Measurements from ENCODE around the gene C11orf98.
"Not testable (repeated sequence)": the region's sequence is repeated elsewhere in the genome, so short reads cannot be mapped to it uniquely, and the experiment has no call there.

The C11orf98 gene

DNA sequence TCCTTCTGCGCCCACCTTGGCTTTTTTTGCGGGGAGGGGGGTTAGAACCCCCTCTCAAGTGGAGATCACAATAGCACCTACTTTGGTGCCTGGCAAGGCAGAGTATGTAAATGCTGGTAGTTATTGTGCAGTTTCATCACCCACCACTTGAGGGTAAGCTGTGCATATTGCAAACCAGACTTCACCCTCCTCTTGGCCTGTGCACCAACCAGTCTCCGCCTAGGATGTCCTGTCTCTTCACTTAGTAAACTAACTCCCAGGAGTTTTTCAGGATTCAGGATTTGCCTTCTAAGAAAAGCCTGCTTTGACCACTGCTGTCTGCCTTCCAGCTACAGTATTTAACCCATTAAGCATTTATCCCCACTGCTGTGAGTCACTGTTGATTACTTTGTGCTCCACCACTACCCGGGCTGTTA, 15.8 kb upstream of the C11orf98 start:
- DNase-seq: peak; percentile 42

DNA sequence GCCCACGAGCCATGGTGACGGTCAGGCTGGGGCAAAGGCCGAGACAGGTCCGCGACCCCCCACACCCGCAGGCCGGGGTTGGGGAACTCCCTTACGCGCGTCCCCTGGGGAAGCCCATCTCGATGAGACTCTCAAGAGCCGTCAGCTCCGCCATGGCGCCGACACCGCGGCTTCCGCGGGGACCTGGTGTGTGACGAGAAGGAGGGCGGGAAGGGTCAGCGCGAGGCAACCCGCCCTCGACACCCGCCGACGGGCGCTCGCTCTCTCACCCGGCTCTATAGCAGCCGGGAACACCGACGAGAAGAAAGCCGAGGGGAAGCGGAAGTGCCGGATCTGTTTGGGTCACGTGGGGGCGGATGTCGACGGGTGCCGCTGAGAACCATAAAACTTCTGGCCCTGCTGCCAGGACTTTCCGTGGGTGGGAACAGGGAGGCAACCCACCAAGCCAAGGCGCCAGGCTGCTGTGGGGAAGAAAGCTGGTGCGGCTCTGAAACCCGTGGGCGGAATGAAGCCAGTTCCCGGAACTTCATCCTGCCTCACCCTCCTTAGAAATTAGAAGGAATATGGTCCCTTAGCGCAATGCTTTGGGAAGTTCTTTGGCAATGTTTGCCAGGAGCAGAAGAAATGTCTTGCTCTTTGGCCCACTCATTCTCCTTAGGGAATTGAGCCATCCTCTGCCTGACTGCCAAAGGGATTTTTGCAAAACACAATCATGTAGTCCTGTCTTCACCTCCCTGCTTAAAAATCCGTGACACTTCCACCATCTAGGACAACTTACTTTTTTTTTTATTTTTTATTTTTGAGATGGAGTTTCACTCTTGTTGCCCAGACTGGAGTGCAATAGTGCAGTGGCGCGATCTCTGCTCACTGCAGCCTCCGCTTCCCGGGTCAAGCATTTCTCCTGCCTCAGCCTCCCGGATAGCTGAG, 14.0 kb upstream of the C11orf98 start, which contains the start of gene UBXN1:
Gene UBXN1, minus strand, starts transcription at position 304 of the 927 bp plus-strand sequence. Its CDS starts 150 bp downstream, at position 154.
- peak; percentile 81 for DNase-seq

DNA sequence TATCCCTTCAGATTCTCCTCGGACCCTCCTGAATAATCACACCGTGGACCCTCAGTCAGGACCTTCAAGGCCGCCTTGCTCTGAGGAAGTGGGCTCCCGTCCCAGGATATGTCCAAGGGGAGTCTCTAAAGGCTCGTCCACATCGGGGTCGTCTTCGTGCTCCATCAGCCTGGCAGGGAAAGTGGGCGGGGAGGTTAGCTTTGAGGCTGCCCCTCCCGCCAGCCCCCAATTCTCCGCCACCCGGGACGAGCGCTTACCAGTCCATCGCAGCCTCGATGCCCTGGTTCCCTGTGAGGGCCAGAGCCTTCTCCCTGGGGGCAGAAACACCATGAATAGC, 13.4 kb upstream of the C11orf98 start:
- DNase-seq: no peak

DNA sequence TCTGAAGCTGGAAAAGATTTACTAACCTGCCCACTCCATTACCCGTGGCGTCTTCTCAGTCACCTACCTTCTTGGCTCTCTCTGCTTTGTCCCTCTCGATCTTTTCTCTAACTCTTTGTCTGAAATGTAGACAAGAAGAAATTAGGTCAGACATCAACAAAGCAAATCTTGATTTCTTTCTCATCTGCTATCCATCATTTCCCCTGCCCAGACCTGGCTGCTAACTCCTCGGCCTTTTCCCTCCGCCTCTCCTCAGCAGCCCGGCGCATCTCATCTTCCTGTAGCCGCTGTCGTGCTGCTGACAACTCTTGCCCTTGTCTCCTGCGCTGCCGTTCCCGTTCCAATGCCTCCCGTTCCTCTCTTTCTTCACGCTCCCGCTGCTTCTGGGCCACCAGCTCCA, 12.7 kb upstream of the C11orf98 start:
- no peak for DNase-seq

DNA sequence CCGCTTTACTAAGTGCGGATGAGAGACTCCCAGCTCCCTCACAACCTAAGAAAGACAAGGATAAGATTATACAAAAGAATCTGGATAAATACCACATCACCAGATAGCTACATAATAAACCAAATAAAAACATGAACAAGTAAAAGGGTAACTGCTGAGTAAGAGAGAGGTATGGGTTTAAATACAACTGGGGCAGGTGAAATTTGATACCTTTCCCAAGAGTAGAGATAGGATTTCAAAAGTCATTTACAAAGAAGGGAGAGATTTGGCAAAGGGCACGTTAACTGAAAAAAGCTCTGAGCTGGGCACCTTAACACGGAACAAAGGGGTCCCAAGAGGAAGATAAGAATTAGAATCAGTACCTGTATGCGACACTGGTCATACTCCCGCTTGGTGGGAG, 12.1 kb upstream of the C11orf98 start:
- no peak for DNase-seq

DNA sequence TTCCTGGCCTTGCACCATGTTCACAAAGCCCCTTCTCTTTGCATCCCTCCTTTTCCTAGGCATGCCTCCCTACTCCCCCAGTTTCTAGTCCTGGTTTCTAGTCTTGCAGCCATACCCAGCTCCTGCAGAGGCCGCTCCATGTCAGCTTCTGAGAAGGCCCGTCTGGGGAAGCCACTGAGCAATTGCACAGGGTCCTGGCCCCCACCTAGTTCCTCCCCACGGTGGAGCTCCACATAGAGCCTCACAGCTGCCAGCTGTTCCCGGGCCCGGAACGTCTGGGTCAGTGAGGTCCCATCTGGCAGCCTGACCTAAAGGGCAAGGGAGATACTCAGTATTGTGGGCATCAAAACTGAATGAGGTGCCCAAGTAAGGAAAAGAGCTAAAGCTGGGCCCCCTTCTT, 11.7 kb upstream of the C11orf98 start:
- no peak for DNase-seq

DNA sequence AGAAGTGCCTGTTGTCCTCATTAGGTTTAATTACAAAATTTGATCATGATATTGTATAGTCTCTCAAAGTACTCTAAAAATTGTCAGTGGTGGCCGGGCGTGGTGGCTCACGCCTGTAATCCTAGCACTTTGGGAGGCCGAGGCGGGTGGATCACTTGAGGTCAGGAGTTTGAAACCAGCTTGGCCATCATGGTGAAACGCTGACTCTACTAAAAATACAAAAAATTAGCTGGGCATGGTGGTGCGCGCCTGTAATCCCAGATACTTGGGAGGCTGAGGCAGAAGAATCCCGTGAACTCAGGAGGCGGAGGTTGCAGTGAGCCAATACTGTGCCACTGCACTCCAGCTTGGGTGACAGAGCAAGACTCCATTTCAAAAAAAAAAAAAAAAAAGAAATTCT, 10.4 kb upstream of the C11orf98 start:
- DNase-seq: not testable (repeated sequence)

DNA sequence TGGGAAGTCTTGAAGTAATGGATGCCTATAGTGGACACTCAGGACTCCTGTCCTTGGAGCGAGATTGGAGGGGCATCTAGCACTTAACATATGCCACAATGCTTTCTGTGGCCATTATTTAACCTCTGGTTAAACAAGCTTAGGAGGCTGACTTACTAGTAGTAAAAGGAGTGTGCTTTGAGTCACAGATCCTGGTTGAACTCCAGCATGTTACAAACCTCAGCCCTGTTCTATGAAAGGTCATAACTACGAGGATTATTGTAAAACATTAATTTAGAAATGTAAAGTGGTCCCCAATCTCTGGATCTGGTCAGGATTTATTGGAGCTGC, 8.2 kb upstream of the C11orf98 start:
- DNase-seq: no peak

DNA sequence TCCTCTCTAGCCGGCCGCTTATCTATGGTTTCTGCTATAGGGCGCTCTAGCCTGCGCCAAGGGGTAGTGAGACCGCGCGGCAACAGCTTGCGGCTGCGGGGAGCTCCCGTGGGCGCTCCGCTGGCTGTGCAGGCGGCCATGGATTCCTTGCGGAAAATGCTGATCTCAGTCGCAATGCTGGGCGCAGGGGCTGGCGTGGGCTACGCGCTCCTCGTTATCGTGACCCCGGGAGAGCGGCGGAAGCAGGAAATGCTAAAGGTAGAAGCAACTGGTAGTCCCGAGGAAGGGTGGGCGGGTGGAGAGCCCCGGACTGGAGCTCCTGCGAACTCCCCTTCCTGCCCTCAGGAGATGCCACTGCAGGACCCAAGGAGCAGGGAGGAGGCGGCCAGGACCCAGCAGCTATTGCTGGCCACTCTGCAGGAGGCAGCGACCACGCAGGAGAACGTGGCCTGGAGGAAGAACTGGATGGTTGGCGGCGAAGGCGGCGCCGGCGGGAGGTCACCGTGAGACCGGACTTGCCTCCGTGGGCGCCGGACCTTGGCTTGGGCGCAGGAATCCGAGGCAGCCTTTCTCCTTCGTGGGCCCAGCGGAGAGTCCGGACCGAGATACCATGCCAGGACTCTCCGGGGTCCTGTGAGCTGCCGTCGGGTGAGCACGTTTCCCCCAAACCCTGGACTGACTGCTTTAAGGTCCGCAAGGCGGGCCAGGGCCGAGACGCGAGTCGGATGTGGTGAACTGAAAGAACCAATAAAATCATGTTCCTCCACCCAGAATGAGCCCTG, 6.8 kb upstream of the C11orf98 start, which contains the start of the genes LBHD1 and UQCC3:
Gene LBHD1, minus strand, starts transcription at position 660 of the 782 bp plus-strand sequence. CDS start 2,236 bp downstream, outside the sequence.
Gene UQCC3, plus strand, starts transcription at position 66 of the 782 bp plus-strand sequence. Its CDS starts 73 bp downstream, at position 139.
- DNase-seq: peak; percentile 67

DNA sequence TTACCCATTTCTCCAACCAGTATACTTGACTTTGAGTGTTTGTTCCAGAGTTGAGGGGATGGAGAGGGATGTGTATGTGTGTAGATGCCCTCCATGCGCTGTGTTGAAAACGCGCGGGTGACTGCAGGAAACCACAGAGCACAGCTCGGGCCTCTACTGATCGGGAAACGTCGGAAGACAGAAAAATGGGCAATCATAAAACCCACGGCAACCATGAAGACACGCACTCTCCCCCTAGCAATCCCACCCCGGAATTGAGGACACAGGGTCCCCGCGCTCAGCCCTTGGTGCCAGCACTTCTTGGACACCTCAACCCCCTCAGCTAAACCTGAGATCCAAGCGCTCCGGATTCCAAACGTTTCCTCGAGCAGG, 6.2 kb upstream of the C11orf98 start:
- DNase-seq: peak; percentile 57

DNA sequence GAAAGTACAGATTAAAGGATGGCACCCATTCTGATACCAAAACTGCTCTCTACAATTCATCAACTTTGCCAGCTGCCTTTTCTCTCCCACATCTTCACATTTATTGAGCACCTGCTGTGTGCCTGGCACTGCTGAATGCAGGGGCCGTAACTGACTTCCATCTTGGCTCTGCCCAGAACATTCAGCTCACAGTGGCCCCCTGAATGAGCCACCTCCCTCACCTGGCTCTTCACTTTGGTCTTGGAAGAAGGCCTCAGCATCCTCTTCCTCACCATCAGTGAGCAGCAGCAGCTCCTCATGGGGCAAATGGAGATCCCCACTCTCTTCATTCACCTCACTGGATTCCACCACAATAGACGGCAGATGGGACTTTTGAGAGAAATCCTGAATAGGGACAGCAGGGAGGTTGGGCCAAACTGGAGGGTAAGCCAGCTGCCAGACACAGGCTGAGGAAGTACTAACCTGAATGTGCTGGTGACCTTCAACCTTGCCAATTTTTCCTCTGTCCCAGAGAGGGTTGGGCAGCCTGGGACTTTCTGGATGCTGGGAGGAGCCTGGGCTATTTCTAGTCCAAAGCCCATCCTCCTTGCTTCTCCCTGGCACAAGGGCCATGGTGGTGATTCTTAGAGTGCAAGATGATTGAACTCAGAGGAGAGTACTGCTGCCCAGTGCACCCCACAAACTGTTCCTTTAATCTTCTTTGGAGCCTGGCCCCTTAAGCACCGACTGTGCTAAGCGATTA, 4.6 kb upstream of the C11orf98 start:
- no peak for DNase-seq

DNA sequence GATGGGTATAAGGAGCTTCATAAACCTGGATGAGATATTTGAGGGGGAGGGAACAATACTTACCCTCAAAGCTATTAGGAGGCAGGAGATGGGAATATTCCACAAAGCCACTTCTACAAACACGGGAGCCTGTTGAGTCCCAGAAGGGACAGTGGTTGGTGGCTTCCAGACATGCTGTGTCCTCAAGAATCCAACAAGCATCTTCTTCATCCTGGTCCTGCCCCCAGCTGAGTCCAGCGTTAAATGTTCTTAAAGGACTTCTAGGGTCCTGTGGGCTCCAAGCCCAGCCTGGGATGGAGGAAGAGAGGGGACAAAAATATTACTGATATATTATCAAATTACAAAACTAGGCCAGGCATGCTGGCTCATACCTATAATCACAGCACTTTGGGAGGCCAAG, 2.5 kb upstream of the C11orf98 start:
- no peak for DNase-seq

DNA sequence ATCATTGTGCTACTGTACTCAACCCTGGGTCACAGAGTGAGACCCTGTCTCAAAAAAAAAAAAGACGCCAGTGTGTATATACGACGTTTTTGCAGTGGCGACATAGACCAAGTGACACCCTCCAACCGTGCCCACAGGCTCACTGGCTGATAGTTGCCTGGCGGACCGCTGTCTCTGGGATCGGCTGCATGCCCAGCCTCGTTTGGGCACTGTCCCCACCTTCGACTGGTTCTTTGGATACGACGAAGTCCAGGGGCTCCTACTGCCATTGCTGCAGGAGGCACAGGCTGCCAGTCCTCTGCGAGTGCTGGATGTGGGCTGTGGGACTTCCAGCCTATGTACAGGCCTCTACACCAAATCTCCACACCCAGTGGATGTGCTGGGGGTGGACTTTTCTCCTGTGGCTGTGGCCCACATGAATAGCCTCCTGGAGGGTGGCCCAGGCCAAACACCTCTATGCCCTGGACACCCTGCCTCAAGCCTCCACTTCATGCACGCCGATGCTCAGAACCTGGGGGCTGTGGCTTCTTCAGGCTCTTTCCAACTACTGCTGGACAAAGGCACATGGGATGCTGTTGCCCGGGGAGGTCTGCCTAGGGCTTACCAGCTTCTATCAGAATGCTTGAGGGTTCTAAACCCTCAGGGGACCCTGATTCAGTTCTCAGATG, 1.4 kb upstream of the C11orf98 start:
- no peak for DNase-seq

DNA sequence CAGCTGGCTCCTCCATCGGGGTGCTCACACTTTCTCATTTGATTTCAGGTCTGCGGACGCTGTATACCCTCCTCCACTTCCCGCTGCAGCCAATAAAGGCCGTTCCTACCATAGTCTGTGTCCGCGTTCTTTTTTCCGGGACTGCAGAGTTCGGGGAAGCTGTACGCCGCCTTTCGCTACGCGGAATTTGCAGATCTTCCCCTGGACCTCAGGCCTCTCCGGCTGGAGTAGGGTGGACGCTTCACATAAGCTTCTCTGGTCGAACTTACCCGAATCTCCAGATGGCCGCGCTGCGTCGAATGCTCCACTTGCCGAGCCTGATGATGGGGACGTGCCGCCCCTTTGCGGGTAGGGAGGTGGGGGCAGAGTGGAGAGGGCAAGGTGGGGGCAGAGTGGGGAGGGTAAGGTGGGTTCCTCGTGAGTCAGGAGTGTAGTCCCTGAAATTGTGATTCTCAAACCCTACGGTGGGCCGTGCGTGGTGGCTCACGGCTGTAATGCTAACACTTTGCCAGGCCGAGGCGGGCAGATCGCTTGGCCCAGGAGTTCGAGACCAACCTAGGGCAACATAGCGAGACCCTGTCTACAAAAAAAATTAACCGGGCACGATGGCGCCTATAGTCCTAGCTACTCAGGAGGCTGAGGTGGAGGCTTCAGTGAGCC, 719 bp upstream of the C11orf98 start:
- peak; percentile 49 for DNase-seq

DNA sequence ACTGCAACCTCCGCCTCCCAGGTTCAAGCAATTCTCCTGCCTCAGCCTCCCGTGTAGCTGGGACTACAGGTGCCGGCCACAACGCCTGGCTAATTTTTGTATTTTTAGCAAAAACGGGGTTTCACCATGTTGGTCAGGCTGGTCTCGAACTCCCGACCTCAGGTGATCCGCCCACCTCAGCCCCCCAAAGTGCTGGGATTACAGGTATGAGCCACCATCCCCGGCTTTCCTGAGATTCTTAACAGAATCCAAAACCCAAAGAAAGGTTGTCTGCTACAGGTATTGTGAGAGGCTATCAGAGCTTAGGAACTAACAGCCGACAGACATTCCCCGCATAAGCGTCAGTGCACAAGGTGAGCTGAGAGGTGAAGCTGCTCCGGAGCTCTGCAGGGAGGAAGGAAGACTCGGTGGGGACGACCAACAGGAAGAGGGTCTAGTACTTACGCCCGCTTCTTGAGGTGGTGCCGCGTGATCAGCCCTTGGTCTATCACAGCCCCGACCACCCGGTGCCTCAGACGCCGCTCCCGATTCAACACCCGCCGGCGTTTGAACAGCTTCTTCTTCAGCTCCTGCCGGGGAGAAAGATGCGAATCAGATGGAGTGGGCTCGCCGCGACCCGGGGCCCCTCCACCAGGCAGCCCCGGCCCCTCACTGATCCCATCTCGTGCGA, 470 bp downstream of the C11orf98 start:
- no peak for DNase-seq

DNA sequence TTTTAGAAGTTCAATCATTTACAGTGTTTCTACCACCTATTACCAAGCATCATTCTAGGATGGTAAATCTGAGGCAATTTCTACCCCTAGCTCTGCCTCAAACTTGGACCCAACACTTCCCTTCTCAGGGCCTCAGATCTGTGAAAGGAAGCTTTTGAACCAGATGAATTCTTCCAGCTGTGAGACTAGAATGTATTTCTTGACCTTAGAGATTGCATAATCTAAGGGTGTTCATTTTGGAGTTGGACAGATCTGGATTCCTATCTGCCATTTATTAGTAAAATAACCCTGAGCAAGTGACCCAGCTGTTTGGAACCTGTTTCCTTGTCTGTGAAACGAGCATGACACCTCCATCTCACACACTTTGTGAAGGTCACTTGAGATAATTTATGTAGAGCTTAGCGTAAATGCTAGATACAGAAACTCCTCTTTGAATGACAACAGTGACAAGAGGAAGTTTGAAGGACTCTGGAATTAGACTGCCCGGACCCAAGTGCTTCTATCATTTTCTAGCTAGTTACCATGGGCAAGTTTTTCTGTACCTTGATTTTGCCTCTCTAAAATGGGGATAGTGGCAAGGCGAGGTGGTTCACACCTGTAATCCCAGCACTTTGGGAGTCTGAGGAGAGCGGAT, 8.1 kb downstream of the C11orf98 start:
- no peak for DNase-seq

DNA sequence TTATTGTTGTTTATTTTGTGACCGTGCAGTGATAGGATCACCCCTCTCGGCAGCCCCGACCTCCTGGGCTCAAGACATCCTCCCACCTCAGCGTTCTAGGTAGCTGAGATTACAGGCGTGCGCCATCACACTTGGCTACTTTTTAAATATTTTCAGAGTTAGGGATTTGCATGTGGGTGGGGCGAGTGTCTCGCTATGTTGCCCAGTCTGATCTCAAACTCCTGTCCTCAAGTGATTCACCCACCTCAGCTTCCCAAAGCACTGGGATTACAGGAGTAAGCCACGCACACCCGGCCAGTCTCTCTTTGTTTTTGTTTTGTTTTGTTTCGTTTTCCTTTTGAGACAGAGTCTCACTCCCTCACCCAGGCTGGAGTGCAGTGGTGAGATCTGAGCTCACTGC, 10.7 kb downstream of the C11orf98 start:
- no peak for DNase-seq

DNA sequence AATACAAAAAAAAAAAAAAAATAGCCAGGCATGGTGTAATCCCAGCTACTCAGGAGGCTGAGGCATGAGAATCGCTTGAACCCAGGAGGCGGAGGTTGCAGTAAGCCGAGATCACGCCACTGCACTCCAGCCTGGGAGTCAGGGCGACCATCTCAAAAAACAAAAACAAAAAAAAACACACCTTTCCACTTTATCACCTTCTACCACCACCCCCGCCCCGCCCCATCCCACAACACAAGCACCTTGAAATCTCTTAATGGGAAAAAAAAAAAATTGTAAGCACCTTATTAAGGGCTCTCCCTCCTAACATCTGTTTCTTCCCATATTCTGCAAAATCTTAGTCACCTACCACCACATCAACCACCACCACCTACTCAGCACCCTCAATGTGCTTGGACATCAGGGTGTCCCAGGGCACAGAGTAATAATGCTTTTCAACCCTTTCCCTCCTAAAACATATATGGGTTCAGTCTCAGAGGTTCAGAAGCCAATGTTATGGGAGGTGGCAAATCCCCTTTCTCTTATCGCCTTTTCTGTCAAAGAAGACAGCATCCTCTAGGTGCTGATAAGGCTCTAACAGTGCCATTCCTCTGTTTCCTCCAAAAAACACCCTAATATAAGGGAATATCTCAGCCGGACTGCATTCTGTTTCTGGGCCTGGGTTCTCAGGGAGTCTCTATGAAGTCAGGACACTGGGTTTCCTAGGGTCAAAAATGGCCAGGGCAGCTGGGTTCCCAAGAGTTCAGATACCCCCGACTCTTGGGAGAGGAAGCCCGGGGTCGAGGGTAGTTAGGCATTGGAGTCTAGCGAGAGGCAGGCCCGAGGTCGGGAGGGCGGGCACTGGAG, 12.6 kb downstream of the C11orf98 start:
- DNase-seq: no peak

DNA sequence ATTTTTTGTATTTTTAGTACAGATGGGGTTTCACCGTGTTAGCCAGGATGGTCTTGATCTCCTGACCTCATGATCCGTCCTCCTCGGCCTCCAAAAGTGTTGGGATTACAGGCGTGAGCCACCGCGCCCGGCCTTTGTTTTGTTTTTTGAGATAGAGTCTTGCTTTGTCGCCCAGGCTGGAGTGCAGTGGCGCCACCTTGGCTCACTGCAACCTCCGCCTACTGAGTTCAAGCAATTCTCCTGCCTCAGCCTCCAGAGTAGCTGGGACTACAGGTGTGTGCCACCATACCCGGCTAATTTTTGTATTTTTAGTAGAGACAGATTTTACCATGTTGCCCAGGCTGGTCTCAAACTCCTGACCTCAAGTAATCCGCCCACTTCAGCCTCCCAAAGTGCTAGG, 14.7 kb downstream of the C11orf98 start:
- DNase-seq: not testable (repeated sequence)

DNA sequence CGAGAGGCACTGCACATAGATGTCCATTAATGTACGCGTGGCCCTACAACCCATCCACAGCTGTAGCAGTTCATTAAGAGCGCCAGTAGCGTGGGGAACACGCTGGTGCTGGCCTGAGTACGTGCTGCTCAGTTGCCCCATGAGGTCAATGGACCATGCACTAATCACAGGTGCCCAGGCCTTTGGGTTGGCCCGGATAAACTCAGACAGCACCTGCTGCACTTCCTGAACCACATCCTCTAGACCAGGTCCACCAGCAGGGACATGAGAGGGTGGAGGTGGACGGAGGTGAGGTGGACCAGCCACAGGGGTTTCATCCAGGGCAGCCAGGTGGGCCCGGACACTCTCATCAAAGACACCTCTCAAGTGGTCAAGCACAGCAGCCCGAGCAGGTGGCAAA, 15.5 kb downstream of the C11orf98 start:
- DNase-seq: no peak

All from central memory CD4-positive, alpha-beta T cell (primary cell).